Cardiac muscle cell (in vitro differentiated cells and primary cell): ENCODE data around the gene TRA2A. TPM values are rescaled to one million over a fixed set of nuclear protein-coding genes. Genes with fewer than 3 reads are reported as not detected.

Experiments used
- DNase-seq, 2 donors: peaks; one replicate each; pipeline versions ENCODE4 v3.0.0 to v3.0.0-alpha.2; 2010 to 2017; ENCODE audit warnings: low read depth in 1 of 2, low spot score in 1 of 2
- H3K27ac ChIP-seq: fragments of 200-600 bp; sonication (generic); 2 replicates; pipeline ENCODE4 v1.5.1; 2016
- H3K27me3 ChIP-seq: fragments of 200-600 bp; sonication (generic); 2 replicates; pipeline ENCODE4 v1.6.0; 2016; ENCODE audit warnings: control low read depth
- H3K36me3 ChIP-seq: fragments of 200-600 bp; sonication (generic); 2 replicates; pipeline ENCODE4 v1.5.1; 2016; ENCODE audit warnings: control low read depth
- H3K4me1 ChIP-seq: fragments of 200-600 bp; sonication (generic); 2 replicates; pipeline ENCODE4 v1.8.1; 2017; ENCODE audit warnings: low read depth, mild to moderate bottlenecking, mixed run types
- H3K4me3 ChIP-seq: fragments of 200-600 bp; sonication (generic); 2 replicates; pipeline ENCODE4 v1.5.1; 2016; ENCODE audit warnings: mild to moderate bottlenecking
- H3K9me3 ChIP-seq: fragments of 200-600 bp; sonication (generic); 2 replicates; pipeline ENCODE4 v1.5.1; 2017; ENCODE audit warnings: low read depth, mild to moderate bottlenecking, control low read depth
- polyA plus RNA-seq: library from polyadenylated mRNA; unstranded; fragments of >200 nt; fragmentation: Nextera tagmentation; extraction: Ambion mirVana; gene quantifications from 2 replicates; pipeline ENCODE4 v1.2.1, GENCODE V29; 2016
- total RNA-seq: library from RNA; depleted of rRNA; stranded (reverse); fragments of >200 nt; gene quantifications from 2 replicates; pipeline ENCODE4 v1.2.3, GENCODE V29; 2016
- TF ChIP-seq, protein P1 (sequence below): IDR thresholded peaks from 2 replicates; pipeline ENCODE4 v1.5.1; 2012; ENCODE audit warnings: low read depth, mild to moderate bottlenecking, low read length

TRA2A gene
- total RNA-seq (31.1 and 47.4 TPM in 2 replicates), polyA plus RNA-seq (55.8 and 68.7 TPM in 2 replicates)

DNA sequence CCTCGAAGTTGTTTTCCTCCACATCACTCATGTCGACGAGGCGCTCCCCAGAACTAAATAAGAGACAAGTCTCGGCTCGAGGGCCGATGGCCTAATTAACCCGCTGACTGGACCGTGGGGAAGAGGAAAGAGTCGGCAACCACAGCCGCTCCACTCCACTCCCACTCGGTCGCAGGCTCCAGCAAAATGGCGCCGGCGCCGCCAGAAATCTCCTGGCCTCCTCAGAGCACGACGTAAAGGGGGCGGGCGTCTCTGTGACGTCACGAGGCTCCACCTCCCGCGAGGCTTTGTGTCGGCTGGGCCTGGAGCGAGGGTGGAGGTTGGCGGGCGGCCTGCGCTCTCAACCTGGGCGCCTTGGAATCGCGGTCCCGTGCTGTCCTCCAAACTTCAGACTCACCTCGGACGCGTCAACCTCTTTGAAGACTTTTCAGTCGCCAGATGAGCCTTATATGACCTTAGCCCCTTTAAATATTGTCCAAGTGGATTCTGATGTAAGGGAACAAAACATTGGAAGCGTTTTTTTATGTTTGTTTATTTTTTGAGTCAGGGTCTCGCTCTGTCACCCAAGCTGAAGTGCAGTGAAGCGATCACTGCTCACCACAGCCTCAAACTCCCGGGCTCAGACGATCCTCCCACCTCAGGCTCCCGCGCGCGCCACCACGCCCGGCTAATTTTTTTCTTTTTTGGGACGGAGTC is at the start of gene TRA2A:
Gene TRA2A (minus strand): TSS at position 188 of the 696 bp plus-strand sequence. CDS start 157 bp downstream, at position 31.
- Histone ChIP-seq H3K27ac (peak within 1 kb of the TSS; percentile 99), H3K4me1 (peaks cover 19% of the 10 kb centered on the region), H3K27me3 (no peaks in the 10 kb centered on the region), H3K4me3 (peak within 1 kb of the TSS; percentile 98), H3K36me3 (no peaks in the 10 kb centered on the region), H3K9me3 (no peaks in the 10 kb centered on the region)
- peak; percentile 97 for DNase-seq
- TF ChIP-seq, protein P1, sequence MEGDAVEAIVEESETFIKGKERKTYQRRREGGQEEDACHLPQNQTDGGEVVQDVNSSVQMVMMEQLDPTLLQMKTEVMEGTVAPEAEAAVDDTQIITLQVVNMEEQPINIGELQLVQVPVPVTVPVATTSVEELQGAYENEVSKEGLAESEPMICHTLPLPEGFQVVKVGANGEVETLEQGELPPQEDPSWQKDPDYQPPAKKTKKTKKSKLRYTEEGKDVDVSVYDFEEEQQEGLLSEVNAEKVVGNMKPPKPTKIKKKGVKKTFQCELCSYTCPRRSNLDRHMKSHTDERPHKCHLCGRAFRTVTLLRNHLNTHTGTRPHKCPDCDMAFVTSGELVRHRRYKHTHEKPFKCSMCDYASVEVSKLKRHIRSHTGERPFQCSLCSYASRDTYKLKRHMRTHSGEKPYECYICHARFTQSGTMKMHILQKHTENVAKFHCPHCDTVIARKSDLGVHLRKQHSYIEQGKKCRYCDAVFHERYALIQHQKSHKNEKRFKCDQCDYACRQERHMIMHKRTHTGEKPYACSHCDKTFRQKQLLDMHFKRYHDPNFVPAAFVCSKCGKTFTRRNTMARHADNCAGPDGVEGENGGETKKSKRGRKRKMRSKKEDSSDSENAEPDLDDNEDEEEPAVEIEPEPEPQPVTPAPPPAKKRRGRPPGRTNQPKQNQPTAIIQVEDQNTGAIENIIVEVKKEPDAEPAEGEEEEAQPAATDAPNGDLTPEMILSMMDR: no peak

DNA sequence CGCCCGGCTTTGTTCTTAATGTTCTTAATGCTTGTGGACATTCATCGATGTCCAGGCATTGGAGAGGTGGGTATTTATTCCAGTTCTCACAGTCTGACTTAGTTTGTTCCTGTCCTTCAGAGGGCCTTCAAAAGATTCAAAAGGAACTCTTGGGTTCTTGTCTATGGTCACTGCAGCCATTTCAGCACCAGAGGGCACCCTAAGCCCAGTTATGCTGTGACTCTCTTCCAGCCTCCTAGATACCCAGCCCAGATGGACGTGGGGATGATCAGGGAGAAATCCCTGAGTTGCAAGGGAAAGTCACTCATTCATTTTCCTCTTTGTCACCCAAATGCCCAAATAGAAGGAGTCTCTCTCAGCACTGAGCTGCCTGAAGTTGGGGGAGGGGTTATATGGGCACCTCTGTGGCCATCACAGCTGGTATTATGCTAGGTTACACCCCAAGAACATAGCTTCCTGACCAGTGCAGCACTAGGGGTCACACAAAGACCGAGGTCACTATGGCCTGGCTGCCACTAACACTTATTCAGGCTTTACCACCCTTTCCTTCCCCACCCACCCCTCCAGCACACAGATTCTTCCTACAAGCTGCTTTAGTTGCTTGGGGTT is 38.9 kb upstream of the TRA2A start:
- H3K27me3 ChIP-seq: no peaks in the 10 kb centered on the region
- H3K4me3 ChIP-seq: no peak overlapping the region
- TF ChIP-seq, protein P1: peak; percentile 88
- DNase-seq: peak; percentile 79 to 87
- no peaks in the 10 kb centered on the region for H3K4me1 ChIP-seq
- H3K27ac ChIP-seq: no peak overlapping the region
- no peaks in the 10 kb centered on the region for H3K36me3 ChIP-seq
- H3K9me3 ChIP-seq: no peaks in the 10 kb centered on the region

DNA sequence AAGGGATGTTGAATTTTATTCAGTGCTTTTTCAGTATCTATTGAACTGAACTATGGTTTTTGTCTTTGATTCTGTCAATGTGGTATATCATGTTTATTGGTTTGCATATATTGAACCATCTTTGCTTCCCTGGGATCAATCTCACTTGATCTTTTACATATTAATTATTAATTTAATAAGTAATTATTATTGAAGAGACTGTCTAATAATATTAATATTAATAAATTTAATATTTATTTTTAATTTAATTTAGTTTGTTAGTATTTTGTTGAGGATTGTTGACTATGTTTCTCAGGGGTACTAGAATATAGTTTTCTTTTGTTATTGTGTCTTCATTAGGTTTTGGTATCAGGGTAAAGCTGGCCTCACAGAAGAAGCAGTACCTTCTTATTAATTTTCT is 26.5 kb upstream of the TRA2A start:
- H3K27me3 ChIP-seq: no peaks in the 10 kb centered on the region
- no peaks in the 10 kb centered on the region for H3K4me1 ChIP-seq
- H3K36me3 ChIP-seq: no peaks in the 10 kb centered on the region
- H3K9me3 ChIP-seq: no peaks in the 10 kb centered on the region
- TF ChIP-seq, protein P1: no peak
- no peak for DNase-seq
- no peak overlapping the region for H3K4me3 ChIP-seq
- no peak overlapping the region for H3K27ac ChIP-seq

DNA sequence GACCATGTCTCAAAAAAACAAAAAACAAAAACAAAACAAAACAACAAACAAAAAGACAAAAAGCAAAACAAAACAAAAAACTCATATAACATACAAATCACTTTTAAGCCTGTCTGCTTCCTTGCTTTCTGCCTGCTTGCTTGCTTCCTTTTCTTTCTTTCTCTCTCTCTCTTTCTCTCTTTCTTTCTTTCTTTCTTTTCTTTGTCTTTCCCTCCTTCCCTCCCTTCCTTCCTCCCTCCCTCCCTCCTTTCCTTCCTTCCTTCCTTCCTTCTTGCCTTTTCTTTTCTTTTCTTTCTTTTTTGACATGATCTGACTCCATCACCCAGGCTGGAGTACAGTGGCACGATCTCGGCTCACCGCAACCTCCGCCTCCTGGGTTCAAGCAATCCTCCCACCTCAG is 15.9 kb upstream of the TRA2A start:
- Histone ChIP-seq H3K4me1 (peaks cover 3% of the 10 kb centered on the region), H3K27ac (no peak overlapping the region), H3K4me3 (no peak overlapping the region), H3K36me3 (no peaks in the 10 kb centered on the region), H3K27me3 (no peaks in the 10 kb centered on the region), H3K9me3 (no peaks in the 10 kb centered on the region)
- TF ChIP-seq, protein P1: no peak
- no peak for DNase-seq

DNA sequence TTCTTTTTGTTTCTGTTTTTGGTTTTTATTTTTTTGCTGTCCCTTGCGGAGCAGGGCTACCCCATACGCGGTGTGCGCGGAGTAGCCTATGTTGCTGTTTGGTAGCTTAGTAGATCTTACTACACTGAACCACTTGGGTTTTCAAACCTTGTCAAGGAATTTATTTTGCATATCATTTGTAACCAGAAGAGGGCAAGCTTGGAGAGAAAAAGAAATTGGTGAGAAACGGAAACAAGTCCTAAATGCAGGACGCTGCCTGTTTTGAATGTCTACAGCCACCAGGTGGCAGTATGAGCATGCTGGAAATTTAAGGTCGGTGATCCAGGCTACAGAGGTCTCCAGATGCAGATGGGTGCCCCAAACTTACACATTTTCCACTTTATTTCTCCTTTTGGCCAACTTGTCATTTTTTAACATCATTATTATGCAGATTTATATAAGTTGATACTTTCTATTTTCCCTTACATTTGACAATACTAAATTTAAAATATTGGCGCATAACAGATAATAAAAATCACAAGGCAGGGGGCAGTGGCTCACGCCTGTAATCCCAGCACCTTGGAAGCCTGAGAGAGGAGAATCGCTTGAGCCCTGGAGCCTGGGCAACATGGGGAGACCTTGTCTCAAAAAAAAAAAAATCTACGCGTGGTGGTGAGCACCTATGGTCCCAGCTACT is 15.3 kb upstream of the TRA2A start:
- DNase-seq: peak; percentile 85 to 95
- H3K9me3 ChIP-seq: no peaks in the 10 kb centered on the region
- H3K27me3 ChIP-seq: no peaks in the 10 kb centered on the region
- H3K36me3 ChIP-seq: no peaks in the 10 kb centered on the region
- TF ChIP-seq, protein P1: peak; percentile 89
- peaks cover 3% of the 10 kb centered on the region for H3K4me1 ChIP-seq
- no peak overlapping the region for H3K27ac ChIP-seq
- H3K4me3 ChIP-seq: no peak overlapping the region
